HG03159 (cell line): ENCODE results near the gene FLT4.
"Not testable (repeated sequence)": the region's sequence is repeated elsewhere in the genome, so short reads cannot be mapped to it uniquely, and the experiment has no call there.

Source experiments
- ATAC-seq: cut with Tn5 transposase; IDR thresholded peaks from one replicate; pipeline ENCODE4 v1.9.1; 2021; ENCODE audit warnings: mild to moderate bottlenecking, moderate library complexity; ENCODE audit not compliant: unreplicated experiment

FLT4 gene

GRCh38 chr5:180670586-180671359 is 21.4 kb upstream of the FLT4 start:
- peak; percentile 63 for ATAC-seq

GRCh38 chr5:180670157-180670556 is 20.8 kb upstream of the FLT4 start:
- ATAC-seq: no peak

GRCh38 chr5:180669661-180670060 is 20.3 kb upstream of the FLT4 start:
- ATAC-seq: no peak

- ATAC-seq: no peak
Measured at GRCh38 chr5:180668835-180669596, 19.6 kb upstream of the FLT4 start.

GRCh38 chr5:180666812-180667211 is 17.4 kb upstream of the FLT4 start:
- no peak for ATAC-seq

- ATAC-seq: no peak
Measured at GRCh38 chr5:180665682-180666404, 16.4 kb upstream of the FLT4 start.

- ATAC-seq: no peak
Measured at GRCh38 chr5:180658774-180659564, 9.6 kb upstream of the FLT4 start.

- ATAC-seq: not testable (repeated sequence)
Measured at GRCh38 chr5:180655243-180655642, 5.8 kb upstream of the FLT4 start.

GRCh38 chr5:180652771-180653170 is 3.4 kb upstream of the FLT4 start:
- no peak for ATAC-seq

GRCh38 chr5:180652346-180652745 is 2.9 kb upstream of the FLT4 start:
- ATAC-seq: no peak

GRCh38 chr5:180648658-180649296 is 623 bp downstream of the FLT4 start:
- no peak for ATAC-seq

GRCh38 chr5:180647941-180648500 is 1.4 kb downstream of the FLT4 start:
- no peak for ATAC-seq

GRCh38 chr5:180647465-180647864 is 1.9 kb downstream of the FLT4 start:
- ATAC-seq: no peak

GRCh38 chr5:180646963-180647305 is 2.5 kb downstream of the FLT4 start:
- no peak for ATAC-seq

GRCh38 chr5:180646289-180646962 is 3.0 kb downstream of the FLT4 start:
- no peak for ATAC-seq

GRCh38 chr5:180645274-180646204 is 3.9 kb downstream of the FLT4 start:
- ATAC-seq: no peak

GRCh38 chr5:180644825-180645273 is 4.6 kb downstream of the FLT4 start:
- ATAC-seq: no peak

- ATAC-seq: no peak
Measured at GRCh38 chr5:180644129-180644824, 5.1 kb downstream of the FLT4 start.
